DMS 273 (cell line): ENCODE measurements around the gene NEK8.
"Not testable (repeated sequence)": the region's sequence is repeated elsewhere in the genome, so short reads cannot be mapped to it uniquely, and the experiment has no call there.

ENCODE experiments used
- DNase-seq: peaks from one replicate; lab custom pipeline; 2025; ENCODE audit not compliant: unreplicated experiment; lab: John Stamatoyannopoulos, UW

Gene NEK8

GRCh38 chr17:28760601-28761562 lies 32.3 kb downstream of the NEK8 start:
- DNase-seq, result no peak

- DNase-seq, result no peak
Observed at GRCh38 chr17:28763137-28763799, 34.7 kb downstream of the NEK8 start.

- peak; percentile 91 for DNase-seq
Observed at GRCh38 chr17:28763804-28764266, 35.2 kb downstream of the NEK8 start.

GRCh38 chr17:28765038-28765437 lies 36.5 kb downstream of the NEK8 start:
- no peak for DNase-seq

GRCh38 chr17:28773736-28774135 lies 45.1 kb downstream of the NEK8 start:
- no peak for DNase-seq

GRCh38 chr17:28774206-28774605 lies 45.6 kb downstream of the NEK8 start:
- DNase-seq, result no peak

- DNase-seq, result no peak
Observed at GRCh38 chr17:28777178-28777577, 48.6 kb downstream of the NEK8 start.

GRCh38 chr17:28779601-28780000 lies 51.0 kb downstream of the NEK8 start:
- not testable (repeated sequence) for DNase-seq

GRCh38 chr17:28783161-28783560 lies 54.6 kb downstream of the NEK8 start:
- DNase-seq, result no peak

GRCh38 chr17:28788100-28788499 lies 59.5 kb downstream of the NEK8 start:
- DNase-seq, result no peak
